Stimulated activated CD8-positive, alpha-beta memory T cell treated with anti-CD3 and anti-CD28 coated beads, Interleukin-7, amount 100 ng/mL, for 48 hours (primary cell): Measurements from ENCODE around the gene SLC12A6.
"Not testable (repeated sequence)": the region's sequence is repeated elsewhere in the genome, so short reads cannot be mapped to it uniquely, and the experiment has no call there.

Source experiments
- DNase-seq, 2 donors: peaks; one replicate each; pipeline ENCODE4 v3.0.0-alpha.2; 2020; ENCODE audit warnings: low read depth in 1 of 2; ENCODE audit errors: extremely low read depth in 1 of 2

SLC12A6 gene

DNA sequence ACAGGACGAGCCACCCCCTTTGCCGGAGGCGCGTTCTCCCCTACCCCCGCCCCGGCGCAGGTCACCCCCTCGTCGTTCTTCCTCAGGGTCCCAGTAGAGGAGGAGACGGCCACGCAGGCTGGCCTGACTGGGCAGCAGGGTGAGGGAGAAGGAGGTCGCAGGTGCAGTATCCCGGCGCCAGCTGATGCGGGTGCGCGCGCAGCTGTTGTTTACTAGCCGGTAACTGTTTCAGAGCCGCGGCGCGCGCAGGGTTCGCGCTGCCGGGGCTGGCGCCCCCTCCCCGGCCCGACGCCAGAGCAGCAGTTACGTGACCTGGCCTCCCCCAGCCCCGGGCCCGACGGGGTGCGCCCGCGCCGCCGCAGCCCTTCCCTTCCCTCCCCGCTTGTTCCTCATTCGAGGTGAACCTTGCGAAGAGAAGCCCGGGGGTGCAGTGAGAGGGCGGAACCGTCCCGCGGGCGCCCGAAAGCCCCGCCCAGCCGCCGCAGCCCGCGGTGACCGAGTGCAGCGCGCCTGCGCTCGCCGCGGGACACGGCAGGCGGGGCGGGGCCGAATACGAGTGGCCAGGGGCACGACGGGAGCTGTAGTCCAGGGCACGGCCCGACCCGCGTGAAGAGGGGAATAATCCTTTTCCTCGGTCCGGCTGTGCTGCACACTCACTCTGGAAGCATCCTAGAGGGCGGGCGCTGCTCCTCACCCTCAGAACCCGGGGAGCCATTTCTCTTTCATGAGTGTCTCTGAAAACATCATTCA lies at the start of gene SLC12A6:
Gene SLC12A6, minus strand, starts transcription at position 225 of the 750 bp plus-strand sequence. CDS start 1,101 bp downstream, outside the sequence.
- peak; percentile 79 to 80 for DNase-seq

DNA sequence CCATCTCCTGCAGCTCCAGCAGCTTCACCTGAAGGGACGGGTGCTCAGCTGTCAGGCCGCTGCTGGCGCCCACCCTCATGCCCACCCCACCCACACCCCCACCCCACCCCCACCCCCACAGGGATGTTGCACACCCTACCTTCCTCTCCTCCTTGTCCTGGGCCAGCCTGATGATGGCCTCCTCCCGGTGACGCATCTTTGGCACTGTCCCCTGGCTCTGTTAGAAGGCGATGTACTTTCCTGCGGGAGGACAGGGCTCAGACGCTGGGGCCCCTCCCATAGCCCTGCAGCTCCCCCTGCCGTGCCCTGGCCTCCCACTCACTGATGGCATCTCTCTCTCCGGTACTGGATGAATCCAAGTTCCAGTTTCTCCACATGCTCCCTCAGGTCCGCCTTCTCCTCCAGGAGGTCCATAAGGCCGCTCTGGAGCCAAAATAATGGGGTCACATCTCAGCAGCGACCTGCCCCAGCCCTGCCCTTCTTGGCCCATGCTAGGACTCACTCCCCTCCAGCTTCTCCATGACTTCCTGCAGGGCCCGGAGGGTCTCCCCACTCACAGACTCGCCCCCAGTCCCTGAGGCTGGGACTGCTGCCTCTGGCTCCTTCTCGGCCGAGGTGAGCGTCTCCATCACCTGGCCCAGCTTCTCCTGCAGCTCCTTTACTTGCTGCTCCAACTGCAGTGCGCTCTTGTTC lies 44.4 kb upstream of the SLC12A6 start:
- not testable (repeated sequence) for DNase-seq

DNA sequence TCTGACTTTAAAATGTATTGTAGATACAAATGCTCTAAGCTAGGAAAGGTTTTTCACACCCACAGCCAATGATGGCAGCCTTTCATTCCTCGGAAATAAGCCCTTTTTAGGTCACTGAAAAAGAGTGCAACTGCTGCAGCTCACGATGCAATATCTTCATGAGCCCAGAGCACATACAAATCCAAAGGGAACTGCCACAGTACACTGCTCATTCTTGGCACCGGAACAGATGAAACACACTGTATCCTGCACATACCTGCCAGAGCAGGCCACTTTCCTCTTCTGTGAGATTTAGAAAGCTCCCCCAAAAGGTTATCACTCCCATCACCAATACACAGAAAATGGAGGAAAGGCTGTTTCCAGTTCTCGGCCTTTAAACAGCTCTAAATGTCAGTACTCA lies 42.9 kb upstream of the SLC12A6 start:
- DNase-seq: not testable (repeated sequence)

DNA sequence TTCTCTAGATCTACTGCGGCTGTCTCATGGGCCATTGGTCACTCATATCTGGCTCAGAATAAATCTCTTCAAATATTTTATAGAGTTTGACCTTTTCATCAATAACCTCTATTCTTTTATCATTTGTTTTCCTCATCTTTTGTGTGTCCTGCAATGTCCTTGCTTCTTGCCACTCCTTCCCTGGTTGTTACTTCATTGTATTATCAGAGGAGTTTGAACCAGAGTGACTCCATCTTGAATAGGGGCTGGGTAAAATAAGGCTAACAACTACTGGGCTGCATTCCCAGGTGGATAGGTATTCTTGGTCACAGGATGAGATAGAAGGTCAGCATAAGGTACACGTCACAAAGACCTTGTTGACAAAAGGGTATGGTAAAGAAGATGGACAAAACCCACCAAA lies 39.3 kb upstream of the SLC12A6 start:
- DNase-seq: no peak

DNA sequence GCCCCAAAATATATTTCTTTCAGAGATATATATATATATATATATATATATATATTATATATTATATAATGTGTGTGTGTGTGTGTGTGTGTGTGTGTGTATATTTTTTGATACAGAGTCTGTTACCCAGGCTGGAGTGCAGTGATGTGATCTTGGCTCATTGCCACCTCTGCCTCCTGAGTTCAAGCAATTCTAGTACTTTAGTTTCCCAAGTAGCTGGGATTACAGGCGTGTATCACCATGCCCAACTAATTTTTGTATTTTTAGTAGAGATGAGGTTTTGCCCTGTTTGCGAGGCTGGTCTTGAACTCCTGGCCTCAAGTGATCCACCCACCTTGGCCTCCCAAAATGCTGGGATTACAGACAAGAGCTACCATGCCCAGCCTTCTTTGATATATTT lies 38.0 kb upstream of the SLC12A6 start:
- DNase-seq: not testable (repeated sequence)

DNA sequence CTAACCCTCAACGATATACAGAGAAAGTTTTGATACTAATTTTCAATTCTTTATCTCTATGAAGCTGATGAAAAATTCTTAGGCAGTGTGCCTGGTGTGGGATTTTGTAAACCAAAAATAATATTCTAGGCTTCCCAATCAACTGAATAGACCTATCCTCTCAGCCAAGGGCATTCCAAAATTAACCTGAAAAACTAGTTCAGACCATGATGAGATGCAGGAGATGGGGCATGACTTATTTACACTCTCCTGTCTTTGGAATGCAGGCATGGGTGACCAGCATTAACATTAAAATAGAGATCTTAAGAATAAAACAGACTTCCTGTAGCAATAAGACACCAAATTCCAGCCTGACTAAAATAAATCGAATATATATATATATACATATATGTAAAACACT lies 37.2 kb upstream of the SLC12A6 start:
- no peak for DNase-seq

DNA sequence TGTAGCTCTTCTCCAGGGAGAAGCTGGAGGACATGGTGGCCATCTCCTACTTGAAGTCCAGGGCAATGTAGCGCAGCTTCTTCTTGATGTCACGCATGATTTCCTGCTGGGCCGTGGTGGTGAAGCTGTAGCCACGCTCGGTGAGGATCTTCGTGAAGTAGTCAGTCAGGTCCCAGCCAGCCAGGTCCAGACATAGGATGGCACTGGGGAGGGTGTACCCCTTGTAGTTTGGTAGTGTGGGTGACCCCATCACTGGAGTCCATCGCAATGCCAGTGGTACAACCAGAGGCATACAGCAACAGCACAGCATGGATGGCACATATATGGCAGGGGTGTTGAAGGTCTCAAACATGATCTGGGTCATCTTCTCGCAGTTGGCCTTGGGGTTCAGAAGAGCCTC lies 36.4 kb upstream of the SLC12A6 start:
- no peak for DNase-seq

DNA sequence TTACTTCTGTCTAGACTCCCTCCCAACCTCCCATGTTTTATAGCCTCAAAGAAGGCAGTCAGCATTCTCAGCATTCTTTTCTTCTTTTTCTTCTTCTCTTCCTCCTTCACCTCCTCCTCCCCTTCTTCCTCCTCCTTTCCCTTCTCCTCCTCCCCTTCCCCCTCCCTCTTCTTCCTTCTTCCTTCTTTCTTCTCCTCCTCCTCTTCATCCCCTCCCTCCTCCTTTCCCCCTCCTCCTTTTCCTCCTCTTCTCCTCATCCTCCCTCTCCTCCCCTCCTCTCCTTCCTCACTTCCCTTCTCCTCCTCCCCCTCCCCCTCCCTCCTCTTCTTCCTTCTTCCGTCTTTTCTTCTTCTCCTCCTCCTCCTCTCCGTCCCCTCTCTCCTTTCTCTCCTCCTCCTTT lies 33.1 kb upstream of the SLC12A6 start:
- DNase-seq: no peak

DNA sequence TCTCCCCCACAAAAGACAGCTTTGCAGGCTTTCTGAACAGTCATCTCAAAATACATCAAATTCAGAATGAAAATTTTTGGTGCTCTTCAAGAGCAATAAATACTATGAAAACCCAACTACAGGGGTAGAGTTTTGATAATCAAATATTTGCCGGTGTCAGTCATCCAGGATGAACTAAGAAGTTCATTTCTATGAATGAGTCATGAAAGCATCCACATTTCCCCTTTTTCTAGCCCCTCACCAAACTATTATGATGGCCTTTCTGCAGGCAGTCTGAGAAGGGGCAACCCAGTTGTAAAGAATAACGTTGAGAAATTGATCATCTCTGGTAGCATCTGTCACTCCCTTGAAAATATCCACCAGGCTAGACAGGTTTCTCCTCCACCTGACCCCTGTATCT lies 32.5 kb upstream of the SLC12A6 start:
- DNase-seq: no peak

DNA sequence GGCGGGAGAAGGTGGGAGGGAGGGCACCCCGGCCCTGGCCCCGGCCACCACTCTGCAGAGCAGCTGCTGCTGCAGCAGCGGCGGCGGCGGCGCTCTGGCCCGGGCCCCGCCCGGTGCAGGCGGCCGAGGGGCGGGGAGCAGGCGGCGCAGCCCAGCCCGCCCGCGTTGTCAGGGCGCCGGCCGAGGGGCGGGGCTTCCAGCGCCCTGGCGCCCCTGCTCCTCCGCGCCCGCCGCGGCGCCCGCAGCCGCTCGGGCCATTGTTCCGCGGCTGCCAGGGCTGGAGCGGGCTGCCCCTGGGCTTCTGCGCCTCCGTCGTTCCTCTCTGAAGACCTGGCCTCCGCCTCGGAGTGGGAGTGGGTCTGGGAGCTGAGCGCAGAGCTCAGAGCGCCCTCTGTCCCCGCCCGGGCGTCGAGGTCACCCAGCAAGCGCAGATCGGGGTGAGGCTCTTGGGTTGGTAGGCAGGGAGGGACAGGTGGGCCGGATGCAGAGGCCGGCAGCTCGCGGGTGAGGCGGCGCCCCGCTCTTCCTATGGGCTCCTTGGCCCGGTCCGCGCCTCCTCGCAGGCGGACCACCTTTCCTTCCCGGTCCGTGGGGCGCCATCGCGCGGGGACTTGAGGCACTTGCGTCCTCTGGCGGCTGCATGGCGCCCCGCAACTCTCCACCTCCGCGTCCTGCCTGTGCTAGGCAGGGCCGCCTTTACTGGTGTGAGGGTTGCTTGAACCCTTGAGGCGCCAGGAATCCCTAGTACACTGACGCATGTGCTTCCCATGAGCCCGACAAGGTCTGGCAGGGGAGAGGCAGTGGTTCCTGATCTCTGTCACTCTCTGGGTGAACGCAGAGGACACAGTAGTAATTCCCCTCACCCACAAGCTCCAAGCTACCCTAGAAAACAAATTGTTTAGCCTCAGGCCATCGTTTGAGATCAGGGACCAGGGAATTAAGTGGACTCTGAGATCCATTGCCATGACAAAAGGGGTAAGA lies 29.8 kb upstream of the SLC12A6 start, which contains the start of gene LPCAT4:
Gene LPCAT4, minus strand, starts transcription at position 96 of the 981 bp plus-strand sequence. CDS start 96 bp downstream, outside the sequence.
- peak; percentile 77 to 80 for DNase-seq

DNA sequence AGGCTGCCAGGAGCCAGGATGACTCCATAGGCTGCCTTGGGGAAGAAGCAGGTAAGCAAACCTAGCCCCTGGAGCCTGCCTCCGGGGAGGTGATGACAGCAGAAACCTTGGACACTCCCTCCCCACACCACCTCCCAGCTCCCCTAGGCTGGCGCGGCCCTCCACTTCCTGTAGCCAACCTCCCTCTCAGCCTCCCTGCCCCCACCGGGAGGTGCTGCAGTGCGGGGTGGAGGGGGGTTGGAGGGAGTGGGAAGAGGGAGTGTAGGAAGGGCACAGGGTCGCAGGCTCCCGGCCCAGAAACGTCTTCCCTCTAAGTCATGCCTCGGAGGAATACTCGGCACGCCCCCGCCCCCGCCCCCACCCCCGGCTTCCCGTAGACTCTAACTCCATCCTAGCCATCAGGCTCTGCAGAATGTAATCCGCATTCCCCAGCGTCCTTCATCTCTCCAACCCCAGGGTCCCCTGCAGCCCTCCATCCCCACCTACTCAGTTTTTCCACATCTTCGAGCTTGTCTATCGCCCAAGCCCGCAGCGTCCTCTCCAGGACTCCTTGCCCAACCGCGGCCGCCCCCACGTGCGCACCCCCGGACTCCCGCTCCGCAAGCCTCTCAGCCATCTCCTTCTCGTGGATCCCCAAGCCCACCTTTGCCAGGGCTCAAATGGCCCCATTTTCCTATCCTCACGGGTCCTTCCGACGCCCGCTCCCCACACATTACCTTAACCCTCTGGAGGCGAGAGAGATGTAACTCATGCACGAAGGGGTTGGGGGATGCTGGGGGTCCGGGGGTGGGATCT lies 28.9 kb upstream of the SLC12A6 start:
- DNase-seq: peak in 1 of 2 donors; percentile 45

DNA sequence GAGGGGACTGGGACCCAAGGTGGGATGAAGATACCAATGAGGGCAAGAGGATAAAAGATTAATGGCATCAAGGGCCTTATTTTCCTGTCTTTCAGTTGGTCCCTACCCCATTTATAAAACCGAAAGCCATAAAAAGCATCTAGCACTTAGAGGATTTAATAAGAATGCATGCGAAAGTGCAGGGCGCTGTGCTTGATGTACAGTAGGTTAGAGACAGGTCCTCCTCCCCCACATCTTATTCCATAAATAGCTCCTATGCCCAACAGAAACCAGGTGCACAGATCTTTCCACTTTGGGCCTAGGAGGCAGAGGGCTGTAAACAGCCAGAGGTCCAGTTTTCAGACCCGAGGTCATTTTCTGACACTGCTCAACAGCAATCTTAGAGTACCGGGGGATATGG lies 28.3 kb upstream of the SLC12A6 start:
- DNase-seq: no peak

DNA sequence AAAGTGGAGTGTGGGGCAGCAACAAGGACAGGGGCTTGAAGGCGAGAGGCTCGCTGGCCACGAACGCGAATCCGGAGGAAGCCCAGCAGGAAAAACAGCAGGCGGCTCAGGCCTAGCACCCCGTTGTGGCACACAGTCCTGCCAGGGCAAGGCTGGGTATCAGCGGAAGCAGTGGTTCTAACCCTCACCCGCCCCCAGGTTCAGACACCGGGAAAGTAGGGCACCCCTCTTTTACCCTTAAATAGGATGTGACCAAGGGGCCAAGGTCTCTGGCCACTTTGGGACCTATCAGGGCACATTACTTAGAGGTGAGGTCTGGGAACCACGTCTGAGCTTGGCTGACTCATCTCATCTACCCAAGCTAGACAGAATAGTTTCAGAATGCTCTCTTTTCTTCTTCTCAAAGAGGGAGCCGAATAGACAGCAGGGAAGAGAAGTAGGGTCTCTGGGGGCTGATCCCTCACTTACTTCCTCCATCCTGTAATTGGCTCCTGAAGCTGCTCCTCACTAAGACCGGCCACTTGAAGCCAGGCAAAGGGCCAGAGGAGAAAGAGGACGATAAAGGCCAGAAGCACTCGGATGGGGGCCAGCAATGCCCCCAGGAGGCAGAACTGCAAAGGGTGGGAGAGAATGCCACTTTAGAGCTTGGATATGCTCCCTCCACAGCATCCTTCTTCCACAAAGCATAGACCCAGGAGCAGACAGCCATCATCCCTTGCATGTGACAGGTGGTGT lies 27.7 kb upstream of the SLC12A6 start:
- DNase-seq: no peak

DNA sequence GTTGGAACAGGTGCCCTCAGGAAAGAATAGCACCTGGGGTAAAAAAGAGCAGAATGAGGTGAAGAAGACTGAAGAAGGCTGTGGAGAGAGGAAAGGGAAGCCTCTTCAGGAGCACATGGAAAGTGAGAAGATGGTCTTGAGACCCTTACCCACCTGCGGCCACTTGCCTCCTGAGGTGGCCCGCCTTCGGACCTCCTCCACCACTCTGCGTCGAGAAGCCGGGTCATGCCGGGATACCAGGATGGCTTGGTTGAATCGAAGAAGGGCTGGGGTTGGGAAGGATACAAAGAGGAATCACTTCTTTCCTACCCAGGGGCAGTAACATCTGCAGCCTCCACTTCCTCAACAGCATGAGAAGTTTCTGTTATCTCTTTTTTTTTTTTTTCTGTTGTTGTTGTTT lies 26.5 kb upstream of the SLC12A6 start:
- no peak for DNase-seq

DNA sequence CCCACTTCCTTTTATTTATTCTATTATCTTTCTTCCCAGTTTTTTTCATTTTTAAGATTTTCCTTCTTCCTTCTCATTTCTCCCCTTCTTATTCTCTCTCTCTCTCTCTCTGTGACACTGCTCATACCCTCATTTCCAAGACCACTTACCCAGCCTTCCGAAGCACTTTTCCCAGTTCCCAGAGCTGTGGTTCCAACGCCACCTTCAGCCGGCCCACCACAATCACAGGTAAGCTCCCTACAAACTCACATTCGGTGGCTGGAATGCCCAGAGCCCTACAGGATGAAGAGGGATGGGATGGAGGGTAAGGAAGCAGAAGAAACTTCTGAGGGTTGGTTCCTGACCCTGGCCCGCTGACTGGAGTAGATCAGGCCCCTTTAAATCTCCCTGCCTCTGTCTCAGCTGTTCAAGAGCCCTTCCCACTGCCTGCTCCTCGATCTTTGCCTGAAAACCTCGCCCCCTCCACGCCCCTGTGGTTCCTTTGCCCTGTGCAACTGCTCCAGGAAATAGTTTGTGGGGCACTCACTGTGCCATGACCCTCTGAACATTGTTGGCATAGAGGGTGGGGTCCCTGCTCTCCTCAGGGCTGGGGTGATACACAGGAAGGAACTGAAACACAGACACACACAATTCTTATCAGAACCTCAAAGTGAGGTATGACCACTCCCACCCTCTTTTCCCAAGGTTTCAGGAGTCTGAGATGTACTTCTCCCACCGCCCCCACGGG lies 24.6 kb upstream of the SLC12A6 start:
- DNase-seq: no peak

DNA sequence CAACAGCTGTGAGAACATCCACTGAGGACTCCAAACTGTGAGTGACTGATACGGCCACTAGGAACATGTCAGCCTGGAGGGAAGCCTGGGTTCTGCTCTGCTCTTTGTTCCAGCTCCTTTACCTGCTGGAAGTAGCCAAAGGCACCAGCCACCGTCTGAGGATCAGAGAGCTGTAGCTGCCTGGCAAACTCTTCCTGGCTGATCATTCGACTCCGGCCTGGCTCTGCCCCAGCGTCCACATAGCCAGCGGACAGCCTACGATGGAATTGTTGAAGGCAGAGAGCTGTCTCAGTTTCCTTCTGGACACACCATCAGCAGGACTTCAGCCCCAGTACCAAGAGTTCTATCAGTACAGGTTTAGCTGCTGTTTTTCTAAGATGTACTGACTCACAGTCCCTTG lies 23.7 kb upstream of the SLC12A6 start:
- no peak for DNase-seq

DNA sequence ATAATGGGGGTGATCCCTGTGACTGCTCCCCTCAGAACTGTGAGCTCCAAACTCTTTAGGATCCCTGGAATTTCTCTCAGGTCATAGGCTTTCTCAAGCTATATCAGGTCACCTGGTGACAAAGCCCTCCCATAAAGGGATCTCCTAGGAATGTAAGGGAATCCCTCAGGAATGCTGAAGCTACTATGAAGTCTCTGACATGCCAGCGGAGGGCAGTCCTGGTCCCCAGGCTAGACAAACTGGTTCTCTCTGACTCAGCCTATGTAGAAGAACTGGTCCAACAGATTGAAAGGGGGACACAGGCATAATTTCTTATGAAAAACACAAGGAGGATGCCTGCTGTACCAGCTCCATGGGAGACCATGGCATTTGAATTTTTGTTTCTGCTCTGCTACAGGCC lies 22.7 kb upstream of the SLC12A6 start:
- DNase-seq: no peak

DNA sequence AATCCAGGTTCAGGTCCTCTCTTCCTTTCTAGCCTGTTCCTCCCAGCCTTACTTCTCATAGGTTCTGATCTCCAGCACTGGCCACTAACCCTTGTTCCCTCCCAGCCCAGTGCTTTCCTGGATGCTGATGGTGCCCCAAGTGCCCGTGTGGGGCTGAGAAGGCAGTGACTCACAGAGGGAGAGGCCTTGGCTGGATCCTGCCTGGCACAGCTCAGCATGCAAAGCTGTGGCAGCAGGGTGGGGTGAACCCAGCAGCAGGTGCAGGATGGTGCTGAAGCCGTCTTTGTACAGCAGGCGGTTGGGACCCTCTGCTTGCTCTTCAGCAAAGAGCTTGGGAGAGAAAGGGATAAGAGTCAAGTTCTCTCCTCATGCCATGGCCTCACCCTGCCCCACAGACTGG lies 21.8 kb upstream of the SLC12A6 start:
- no peak for DNase-seq

DNA sequence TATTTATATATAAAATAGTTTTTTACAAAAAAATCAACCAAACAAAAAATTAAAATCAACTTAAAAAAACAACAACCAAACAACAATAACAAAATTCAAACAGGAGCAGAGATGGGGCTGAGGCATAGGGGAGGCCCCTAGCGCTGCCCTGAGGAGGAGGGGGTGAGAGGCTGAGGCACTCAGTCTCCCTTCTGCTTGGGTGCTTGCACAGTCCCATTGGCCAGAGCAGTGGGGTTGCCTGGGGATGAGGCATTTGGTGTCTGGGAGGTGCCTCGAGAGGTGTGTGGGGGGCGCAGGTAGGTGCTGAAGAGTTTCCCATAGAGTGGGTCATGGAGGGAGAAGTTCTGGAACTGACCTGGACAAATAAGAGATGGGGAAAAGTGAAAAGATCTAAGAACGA lies 21.4 kb upstream of the SLC12A6 start:
- no peak for DNase-seq
